Smooth muscle cell (in vitro differentiated cells): ENCODE measurements around the gene FRMD8. TPM values are rescaled to one million over a fixed set of nuclear protein-coding genes. Genes with fewer than 3 reads are reported as not detected.

Source experiments
- DNase-seq: peaks from one replicate; lab custom pipeline; 2025; ENCODE audit not compliant: unreplicated experiment; lab: John Stamatoyannopoulos, UW
- H2AFZ ChIP-seq: fragments of 200-600 bp; sonication (generic); 2 replicates; pipeline ENCODE4 v1.6.0; 2016; ENCODE audit warnings: antibody characterized with exemption, low read depth, mild to moderate bottlenecking
- H3F3A ChIP-seq: fragments of 200-600 bp; sonication (generic); 2 replicates; pipeline ENCODE4 v1.6.0; 2017; ENCODE audit warnings: antibody characterized with exemption, low read depth
- H3K27ac ChIP-seq: fragments of 200-600 bp; sonication (generic); 2 replicates; pipeline ENCODE4 v1.5.1; 2016; ENCODE audit warnings: low read depth, mild to moderate bottlenecking
- H3K27me3 ChIP-seq: fragments of 200-600 bp; sonication (generic); 2 replicates; pipeline ENCODE4 v1.6.1; 2016; ENCODE audit warnings: low read depth, mild to moderate bottlenecking
- H3K36me3 ChIP-seq: fragments of 200-600 bp; sonication (generic); 2 replicates; pipeline ENCODE4 v1.5.1; 2016; ENCODE audit warnings: low read depth
- H3K4me1 ChIP-seq: fragments of 200-600 bp; sonication (generic); 2 replicates; pipeline ENCODE4 v1.5.1; 2016; ENCODE audit warnings: low read depth
- H3K4me2 ChIP-seq: fragments of 200-600 bp; sonication (generic); 2 replicates; pipeline ENCODE4 v1.6.0; 2016; ENCODE audit warnings: mild to moderate bottlenecking
- H3K4me3 ChIP-seq: fragments of 200-600 bp; sonication (generic); 2 replicates; pipeline ENCODE4 v1.5.1; 2016; ENCODE audit warnings: mild to moderate bottlenecking
- H3K79me2 ChIP-seq: fragments of 200-600 bp; sonication (generic); 2 replicates; pipeline ENCODE4 v1.6.0; 2016; ENCODE audit warnings: low read depth, mild to moderate bottlenecking
- H3K9ac ChIP-seq: fragments of 200-600 bp; sonication (generic); 2 replicates; pipeline ENCODE4 v1.6.0; 2016; ENCODE audit warnings: low read depth
- H3K9me3 ChIP-seq: fragments of 200-600 bp; sonication (generic); replicated peaks from 2 replicates; pipeline ENCODE4 v1.5.1; 2016; ENCODE audit warnings: low read depth
- H4K20me1 ChIP-seq: fragments of 200-600 bp; sonication (generic); 2 replicates; pipeline ENCODE4 v1.6.0; 2016; ENCODE audit warnings: low read depth
- CTCF ChIP-seq: fragments of 200-600 bp; sonication (generic); IDR thresholded peaks from 2 replicates; pipeline ENCODE4 v1.5.1; 2017; ENCODE audit warnings: borderline replicate concordance, mild to moderate bottlenecking, antibody characterized with exemption; ENCODE audit not compliant: insufficient read depth, poor library complexity, severe bottlenecking
- WGBS: methylation state at CpG from one replicate; pipeline ENCODE4 v1.1.7; 2016; ENCODE audit warnings: low lambda C conversion rate; 5-methylcytosine and 5-hydroxymethylcytosine counted together
- polyA plus RNA-seq: library from polyadenylated mRNA; unstranded; fragments of >200 nt; fragmentation: Nextera tagmentation; extraction: Ambion mirVana; gene quantifications from 2 replicates; pipeline ENCODE4 v1.2.1, GENCODE V29; 2016
- total RNA-seq: library from RNA; depleted of rRNA; stranded (reverse); fragments of >200 nt; gene quantifications from 2 replicates; pipeline ENCODE4 v1.2.3, GENCODE V29; 2014

Gene FRMD8
- total and polyA plus RNA-seq, 2 experiments from 2014 or later = 16.7 to 37.8 TPM

- H3K9ac ChIP-seq = no peak overlapping the region
- H2AFZ ChIP-seq = no peak overlapping the region
- H3K4me1 ChIP-seq = no peaks in the 10 kb centered on the region
- H3K4me2 ChIP-seq = no peak overlapping the region
- no peak overlapping the region for H3K4me3 ChIP-seq
- H3F3A ChIP-seq = peaks cover 71% of the 10 kb centered on the region
- H3K79me2 ChIP-seq = peaks cover 42% of the 10 kb centered on the region
- 90% methylated on average over 14 of the region's 14 CpGs for WGBS
- H3K27ac ChIP-seq = peak overlapping the region; percentile 56
- no peaks in the 10 kb centered on the region for H3K27me3 ChIP-seq
- TF ChIP-seq CTCF = no peak
- H3K36me3 ChIP-seq = no peaks in the 10 kb centered on the region
- H3K9me3 ChIP-seq = no peaks in the 10 kb centered on the region
- DNase-seq = no peak
- peaks cover 80% of the 10 kb centered on the region for H4K20me1 ChIP-seq
Observed at GRCh38 chr11:65444314-65445051, 58.0 kb downstream of the FRMD8 start.

GRCh38 chr11:65445101-65445603 lies 58.7 kb downstream of the FRMD8 start:
- no peak overlapping the region for H3K9ac ChIP-seq
- H3K9me3 ChIP-seq = no peaks in the 10 kb centered on the region
- H3K27me3 ChIP-seq = no peaks in the 10 kb centered on the region
- peaks cover 73% of the 10 kb centered on the region for H4K20me1 ChIP-seq
- no peak for TF ChIP-seq CTCF
- H3K4me2 ChIP-seq = no peak overlapping the region
- peaks cover 66% of the 10 kb centered on the region for H3F3A ChIP-seq
- no peak overlapping the region for H3K4me3 ChIP-seq
- 95% methylated on average over 15 of the region's 15 CpGs for WGBS
- H3K4me1 ChIP-seq = no peaks in the 10 kb centered on the region
- DNase-seq = no peak
- no peaks in the 10 kb centered on the region for H3K36me3 ChIP-seq
- no peak overlapping the region for H2AFZ ChIP-seq
- peaks cover 35% of the 10 kb centered on the region for H3K79me2 ChIP-seq
- H3K27ac ChIP-seq = peak overlapping the region; percentile 56

GRCh38 chr11:65445604-65446445 lies 59.4 kb downstream of the FRMD8 start:
- Histone ChIP-seq H3F3A (peaks cover 62% of the 10 kb centered on the region), H3K27ac (peak overlapping the region; percentile 56), H2AFZ (no peak overlapping the region), H3K36me3 (no peaks in the 10 kb centered on the region), H3K4me2 (no peak overlapping the region), H3K9me3 (no peaks in the 10 kb centered on the region), H3K27me3 (no peaks in the 10 kb centered on the region), H3K9ac (no peak overlapping the region), H4K20me1 (peaks cover 67% of the 10 kb centered on the region), H3K4me3 (no peak overlapping the region), H3K79me2 (peaks cover 28% of the 10 kb centered on the region), H3K4me1 (no peaks in the 10 kb centered on the region)
- 79% methylated on average over 9 of the region's 11 CpGs for WGBS
- no peak for TF ChIP-seq CTCF
- no peak for DNase-seq
